Right atrium auricular region (tissue), 2 donors: Measurements from ENCODE around the gene NFYB. TPM values are rescaled to one million over a fixed set of nuclear protein-coding genes. Genes with fewer than 3 reads are reported as not detected.

Experiments used
- DNase-seq: peaks from one replicate; pipeline ENCODE4 v3.0.0-alpha.2; 2019; ENCODE audit warnings: low spot score
- H3K27ac ChIP-seq, 2 donors: fragments of 200-600 bp; sonication (generic); 1 replicate in 1 of 2; 2 replicates in 1 of 2; pipeline ENCODE4 v1.5.1; 2016 to 2019
- H3K27me3 ChIP-seq, 2 donors: fragments of 200-600 bp; sonication (generic); one replicate each; pipeline versions ENCODE4 v1.5.1 to v1.6.0; 2017 to 2019
- H3K36me3 ChIP-seq: fragments of 200-600 bp; sonication (generic); one replicate; pipeline ENCODE4 v1.5.1; 2016
- H3K4me1 ChIP-seq, 2 donors: fragments of 200-600 bp; sonication (generic); one replicate each; pipeline versions ENCODE4 v1.5.1 to v1.6.0; 2017 to 2019
- H3K4me3 ChIP-seq, 2 donors: fragments of 200-600 bp; sonication (generic); 1 replicate in 1 of 2; 2 replicates in 1 of 2; pipeline ENCODE4 v1.5.1; 2017 to 2019; ENCODE audit warnings: mild to moderate bottlenecking in 1 of 2, moderate library complexity in 1 of 2
- H3K9me3 ChIP-seq, 2 donors: fragments of 200-600 bp; sonication (generic); one replicate each; pipeline ENCODE4 v1.5.1; 2019
- total RNA-seq, 2 donors: library from RNA; depleted of rRNA; stranded (reverse); fragments of >200 nt; gene quantifications; one replicate each; pipeline ENCODE4 v1.1.0, GENCODE V29; 2016
- TF ChIP-seq, protein P1 (sequence below), 2 donors: fragments of 200-600 bp; sonication (generic); IDR thresholded peaks; one replicate each; pipeline ENCODE4 v1.5.1; 2019; ENCODE audit warnings: antibody characterized with exemption in 2 of 2

NFYB gene
- total RNA-seq, 2 donors from 2014 or later = 24.0 to 29.0 TPM

- Histone ChIP-seq H3K27me3 (no peaks in the 10 kb centered on the region), H3K4me3 (no peak overlapping the region), H3K36me3 (peaks cover 67% of the 10 kb centered on the region), H3K27ac (no peak overlapping the region), H3K9me3 (no peaks in the 10 kb centered on the region), H3K4me1 (no peaks in the 10 kb centered on the region)
- TF ChIP-seq, protein P1, sequence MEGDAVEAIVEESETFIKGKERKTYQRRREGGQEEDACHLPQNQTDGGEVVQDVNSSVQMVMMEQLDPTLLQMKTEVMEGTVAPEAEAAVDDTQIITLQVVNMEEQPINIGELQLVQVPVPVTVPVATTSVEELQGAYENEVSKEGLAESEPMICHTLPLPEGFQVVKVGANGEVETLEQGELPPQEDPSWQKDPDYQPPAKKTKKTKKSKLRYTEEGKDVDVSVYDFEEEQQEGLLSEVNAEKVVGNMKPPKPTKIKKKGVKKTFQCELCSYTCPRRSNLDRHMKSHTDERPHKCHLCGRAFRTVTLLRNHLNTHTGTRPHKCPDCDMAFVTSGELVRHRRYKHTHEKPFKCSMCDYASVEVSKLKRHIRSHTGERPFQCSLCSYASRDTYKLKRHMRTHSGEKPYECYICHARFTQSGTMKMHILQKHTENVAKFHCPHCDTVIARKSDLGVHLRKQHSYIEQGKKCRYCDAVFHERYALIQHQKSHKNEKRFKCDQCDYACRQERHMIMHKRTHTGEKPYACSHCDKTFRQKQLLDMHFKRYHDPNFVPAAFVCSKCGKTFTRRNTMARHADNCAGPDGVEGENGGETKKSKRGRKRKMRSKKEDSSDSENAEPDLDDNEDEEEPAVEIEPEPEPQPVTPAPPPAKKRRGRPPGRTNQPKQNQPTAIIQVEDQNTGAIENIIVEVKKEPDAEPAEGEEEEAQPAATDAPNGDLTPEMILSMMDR (IDR thresholded peaks at IDR 0.05) = no peak
- no peak for DNase-seq
These were observed 47.3 kb downstream of the NFYB start for GRCh38 chr12:104090685-104091084.

DNA sequence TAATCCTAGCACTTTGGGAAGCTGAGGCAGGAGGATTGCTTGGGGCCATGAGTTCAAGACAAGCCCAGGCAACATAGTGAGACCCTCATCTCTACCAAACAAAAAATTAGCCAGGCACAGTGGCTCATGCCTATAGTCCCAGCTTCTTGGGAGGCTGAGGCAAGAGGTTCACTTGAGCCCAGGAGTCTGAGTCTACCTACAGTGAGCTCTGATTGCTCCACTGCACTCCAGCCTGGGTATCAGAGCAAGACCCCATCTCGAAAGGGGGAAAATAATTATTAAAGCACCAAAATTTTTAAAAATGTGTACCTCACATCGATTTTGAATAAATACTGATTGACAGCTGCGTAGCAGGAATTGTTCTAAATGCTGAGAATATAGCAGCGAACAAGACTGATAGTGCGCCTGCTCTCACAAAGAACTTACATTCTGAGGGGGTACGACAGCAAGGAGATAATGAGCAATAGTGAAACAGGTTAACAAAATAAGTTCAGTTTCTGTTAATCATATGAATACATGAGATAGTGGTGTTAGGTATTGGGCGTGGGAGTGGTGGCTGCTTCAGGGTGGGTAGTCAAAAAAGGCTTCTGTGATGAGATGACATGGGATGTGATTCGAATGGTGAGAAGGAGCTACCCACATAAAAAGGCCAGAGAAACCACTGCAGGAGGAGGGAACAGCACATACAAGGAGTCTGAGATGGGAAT, 54.1 kb downstream of the NFYB start:
- H3K4me1 ChIP-seq = no peaks in the 10 kb centered on the region
- H3K36me3 ChIP-seq = peaks cover 44% of the 10 kb centered on the region
- no peak overlapping the region for H3K4me3 ChIP-seq
- TF ChIP-seq, protein P1 (IDR thresholded peaks at IDR 0.05) = no peak
- no peak for DNase-seq
- no peaks in the 10 kb centered on the region for H3K27me3 ChIP-seq
- H3K27ac ChIP-seq = no peak overlapping the region
- H3K9me3 ChIP-seq = no peaks in the 10 kb centered on the region

DNA sequence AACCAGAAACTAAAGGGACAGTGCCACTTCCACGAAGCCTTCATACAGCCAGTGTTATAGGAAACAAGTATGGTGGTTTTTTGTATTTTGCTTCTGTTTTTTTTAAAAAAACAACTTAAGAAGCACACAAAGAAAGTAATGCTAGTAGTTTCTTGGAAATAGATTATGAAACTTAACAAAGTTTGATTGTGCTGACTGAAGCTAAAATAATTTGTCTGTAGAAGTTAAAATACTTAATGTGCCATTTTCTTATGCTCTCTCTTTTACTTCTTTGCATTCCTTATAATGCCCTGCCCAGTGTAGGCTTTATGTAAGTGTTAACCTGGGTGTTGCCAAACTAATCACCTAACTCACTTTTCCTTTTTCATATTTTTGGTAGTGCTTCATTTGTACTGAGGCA, 57.2 kb downstream of the NFYB start:
- Histone ChIP-seq H3K27me3 (no peaks in the 10 kb centered on the region), H3K4me1 (no peaks in the 10 kb centered on the region), H3K36me3 (peaks cover 20% of the 10 kb centered on the region), H3K4me3 (no peak overlapping the region), H3K27ac (no peak overlapping the region), H3K9me3 (no peaks in the 10 kb centered on the region)
- DNase-seq = no peak
- TF ChIP-seq, protein P1 (IDR thresholded peaks at IDR 0.05) = no peak

DNA sequence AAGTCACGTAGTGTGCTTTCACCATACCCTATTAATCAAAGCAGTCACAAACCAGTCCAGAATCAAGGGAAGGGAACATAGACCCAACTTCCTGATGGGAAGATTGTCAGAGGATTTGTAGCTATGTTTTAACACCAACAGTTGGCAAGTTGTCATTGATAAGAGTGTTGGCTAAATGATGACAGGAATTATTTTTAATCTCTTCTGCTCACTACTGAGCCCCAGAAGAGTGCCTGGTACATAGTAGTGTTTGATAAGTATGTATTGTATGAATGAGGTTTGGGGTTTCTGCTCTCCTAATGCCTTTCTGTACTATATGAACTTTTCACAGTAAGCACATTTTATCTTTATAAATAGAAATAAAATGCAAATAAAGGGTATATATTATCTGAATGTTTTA, 59.0 kb downstream of the NFYB start:
- H3K36me3 ChIP-seq = peaks cover 17% of the 10 kb centered on the region
- H3K27me3 ChIP-seq = no peaks in the 10 kb centered on the region
- no peaks in the 10 kb centered on the region for H3K4me1 ChIP-seq
- TF ChIP-seq, protein P1 (IDR thresholded peaks at IDR 0.05) = no peak
- no peaks in the 10 kb centered on the region for H3K9me3 ChIP-seq
- no peak overlapping the region for H3K4me3 ChIP-seq
- no peak overlapping the region for H3K27ac ChIP-seq
- DNase-seq = no peak

DNA sequence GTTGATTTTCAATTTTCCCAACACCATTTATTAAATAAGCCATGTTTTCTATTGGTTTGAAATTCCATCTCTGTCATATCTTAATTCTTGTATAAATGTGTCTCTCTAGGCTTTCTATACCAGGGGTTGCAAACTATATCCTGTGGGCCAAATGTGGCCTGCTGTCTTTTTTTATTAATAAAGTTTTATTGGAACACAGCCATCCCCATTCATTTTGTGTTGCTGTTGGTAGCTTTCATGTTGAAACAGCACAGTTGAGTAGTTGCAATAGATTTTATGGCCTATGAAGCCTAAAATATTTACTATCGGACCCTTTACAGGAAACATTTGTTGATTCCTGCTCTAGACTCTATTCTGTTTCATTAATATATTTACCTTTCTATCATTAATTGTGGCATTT, 64.3 kb downstream of the NFYB start:
- Histone ChIP-seq H3K27ac (no peak overlapping the region), H3K4me3 (no peak overlapping the region), H3K27me3 (no peaks in the 10 kb centered on the region), H3K9me3 (no peaks in the 10 kb centered on the region), H3K4me1 (no peaks in the 10 kb centered on the region), H3K36me3 (peaks cover 13% of the 10 kb centered on the region)
- TF ChIP-seq, protein P1 (IDR thresholded peaks at IDR 0.05) = no peak
- no peak for DNase-seq

GRCh38 chr12:104072099-104072498, 65.9 kb downstream of the NFYB start:
- H3K4me3 ChIP-seq = no peak overlapping the region
- TF ChIP-seq, protein P1 (IDR thresholded peaks at IDR 0.05) = no peak
- no peak overlapping the region for H3K27ac ChIP-seq
- H3K9me3 ChIP-seq = no peaks in the 10 kb centered on the region
- DNase-seq = no peak
- H3K27me3 ChIP-seq = no peaks in the 10 kb centered on the region
- H3K36me3 ChIP-seq = peaks cover 24% of the 10 kb centered on the region
- H3K4me1 ChIP-seq = no peaks in the 10 kb centered on the region
